NB4 (cell line): ENCODE results near the gene SHF.
"Not testable (repeated sequence)": the region's sequence is repeated elsewhere in the genome, so short reads cannot be mapped to it uniquely, and the experiment has no call there.

ENCODE experiments used
- DNase-seq: peaks from one replicate; pipeline ENCODE4 v3.0.0; 2010; ENCODE audit warnings: low read depth
- H3K4me3 ChIP-seq: one replicate; pipeline ENCODE4 v1.5.1; 2011; ENCODE audit warnings: mild to moderate bottlenecking, low read depth, low read length, moderate library complexity
- CTCF ChIP-seq: IDR thresholded peaks from one replicate; pipeline ENCODE4 v1.5.1; 2012; ENCODE audit warnings: low read depth, low read length
- MYC ChIP-seq: IDR thresholded peaks from 2 replicates; pipeline ENCODE4 v1.6.1; 2011; ENCODE audit warnings: low read depth, low read length
- POLR2A ChIP-seq: IDR thresholded peaks from 2 replicates; pipeline ENCODE4 v1.6.1; 2011; ENCODE audit warnings: mild to moderate bottlenecking; ENCODE audit not compliant: insufficient read length; ENCODE audit errors: extremely low read depth
- TF ChIP-seq, protein P1 (sequence below): IDR thresholded peaks from 2 replicates; pipeline ENCODE4 v1.6.1; 2011; ENCODE audit warnings: low read depth, low read length

SHF gene

GRCh38 chr15:45137703-45138102 lies 50.1 kb downstream of the SHF start:
- H3K4me3 ChIP-seq = no peak overlapping the region
- DNase-seq = no peak
- TF ChIP-seq CTCF (no peak), MYC (no peak), POLR2A (no peak)
- TF ChIP-seq, protein P1, sequence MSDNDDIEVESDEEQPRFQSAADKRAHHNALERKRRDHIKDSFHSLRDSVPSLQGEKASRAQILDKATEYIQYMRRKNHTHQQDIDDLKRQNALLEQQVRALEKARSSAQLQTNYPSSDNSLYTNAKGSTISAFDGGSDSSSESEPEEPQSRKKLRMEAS = no peak

GRCh38 chr15:45136378-45136764 lies 51.4 kb downstream of the SHF start:
- DNase-seq = no peak
- TF ChIP-seq CTCF (peak; percentile 18), POLR2A (no peak)

GRCh38 chr15:45135705-45136377 lies 51.9 kb downstream of the SHF start:
- not testable (repeated sequence) for DNase-seq, H3K4me3 ChIP-seq

More at GRCh38 chr15:45136378-45136764, 51.4 kb downstream of the SHF start:
- H3K4me3 ChIP-seq = no peak overlapping the region

DNA sequence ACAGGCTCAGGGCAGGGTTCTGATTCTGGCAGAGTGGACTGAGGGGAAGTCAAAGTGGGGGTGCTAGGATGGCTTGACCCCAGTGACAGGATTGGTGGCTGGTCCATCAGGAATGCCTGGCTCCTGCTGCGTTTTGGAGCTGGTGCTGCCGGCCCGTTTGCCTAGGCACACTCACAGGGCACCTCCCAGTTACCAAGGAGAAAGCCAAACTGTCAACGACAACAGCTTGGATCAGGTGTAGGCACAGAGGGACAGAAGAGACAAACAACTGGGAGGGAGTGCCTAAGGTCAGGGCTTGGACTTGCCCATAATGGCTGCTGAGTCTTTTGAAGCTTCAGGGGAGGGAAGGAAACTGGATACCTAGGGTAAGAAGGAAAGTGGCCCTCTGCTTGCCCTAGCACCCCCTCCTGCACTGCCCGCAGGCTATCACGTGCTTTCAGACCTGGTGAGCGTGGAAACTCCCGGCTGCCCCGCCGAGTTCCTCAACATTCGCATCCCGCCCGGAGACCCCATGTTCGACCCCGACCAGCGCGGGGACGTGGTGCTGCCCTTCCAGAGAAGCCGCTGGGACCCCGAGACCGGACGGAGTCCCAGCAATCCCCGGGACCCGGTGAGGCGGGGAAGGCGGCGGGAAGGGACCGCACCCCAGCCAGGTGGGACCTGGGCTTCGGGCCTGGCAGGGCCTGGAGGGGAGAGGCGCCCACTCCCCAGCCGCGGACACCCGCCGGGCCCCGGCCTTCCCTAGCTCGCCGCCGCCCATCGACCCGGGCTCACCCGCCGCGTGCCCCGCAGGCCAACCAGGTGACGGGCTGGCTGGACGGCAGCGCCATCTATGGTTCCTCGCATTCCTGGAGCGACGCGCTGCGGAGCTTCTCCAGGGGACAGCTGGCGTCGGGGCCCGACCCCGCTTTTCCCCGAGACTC lies 52.8 kb downstream of the SHF start:
- no peak overlapping the region for H3K4me3 ChIP-seq
- TF ChIP-seq, protein P1 = no peak
- TF ChIP-seq POLR2A = no peak
- no peak for TF ChIP-seq CTCF
- no peak for TF ChIP-seq MYC
- no peak for DNase-seq

DNA sequence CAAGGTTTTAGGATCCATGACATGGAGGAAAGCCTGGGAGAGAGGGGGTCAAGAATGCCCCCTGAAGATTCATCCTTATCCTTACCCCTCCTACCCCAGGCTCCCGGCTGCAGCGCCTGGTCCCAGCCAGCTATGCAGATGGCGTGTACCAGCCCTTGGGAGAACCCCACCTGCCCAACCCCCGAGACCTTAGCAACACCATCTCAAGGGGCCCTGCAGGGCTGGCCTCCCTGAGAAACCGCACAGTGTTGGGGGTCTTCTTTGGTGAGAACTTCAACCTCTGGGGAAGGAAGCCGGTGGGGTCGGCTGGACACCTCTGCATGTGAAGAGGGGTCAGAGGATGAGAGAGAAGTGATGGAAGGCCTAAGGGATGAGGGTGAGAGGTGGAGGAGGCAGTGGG lies 53.7 kb downstream of the SHF start:
- H3K4me3 ChIP-seq = no peak overlapping the region
- TF ChIP-seq MYC = no peak
- TF ChIP-seq, protein P1 = no peak
- no peak for TF ChIP-seq CTCF
- no peak for TF ChIP-seq POLR2A
- no peak for DNase-seq

- TF ChIP-seq MYC (no peak), CTCF (no peak), POLR2A (no peak)
- TF ChIP-seq, protein P1 = no peak
- H3K4me3 ChIP-seq = no peak overlapping the region
- DNase-seq = no peak
Measured at GRCh38 chr15:45133561-45133920, 54.2 kb downstream of the SHF start.
